ENCODE data around the gene FBXO11. TPM values are rescaled to one million over a fixed set of nuclear protein-coding genes. Genes with fewer than 3 reads are reported as not detected.

Gene FBXO11
- total RNA-seq, 1 donor, result 57.9 TPM

GRCh38 chr2:47782671-47783485 is 123.4 kb downstream of the FBXO11 start, which contains the start of gene MSH6:
Gene MSH6 (plus strand): TSS chr2:47783145. CDS start chr2:47783234, 89 bp downstream.
- Histone ChIP-seq H3K36me3 (ENCODE audit: insufficient read depth, low read length) (no peaks in the 10 kb centered on the region), H4K20me1 (ENCODE audit: insufficient read depth, low read length) (peaks cover 18% of the 10 kb centered on the region), H3K27me3 (ENCODE audit: insufficient read depth, low read length) (no peaks in the 10 kb centered on the region), H2AFZ (ENCODE audit: low read length) (peak within 1 kb of the TSS; percentile 92), H3K4me3 (ENCODE audit: insufficient read depth, low read length) (peak within 1 kb of the TSS; percentile 93), H3K4me2 (ENCODE audit: insufficient read depth, low read length) (peak within 1 kb of the TSS; percentile 95), H3K27ac (ENCODE audit: low read depth, low read length) (peak within 1 kb of the TSS; percentile 86), H3K4me1 (ENCODE audit: insufficient read depth, low read length) (peaks cover 7% of the 10 kb centered on the region), H3K79me2 (ENCODE audit: insufficient read depth, low read length) (peaks cover 41% of the 10 kb centered on the region), H3K9me3 (ENCODE audit: low read depth, low read length) (no peaks in the 10 kb centered on the region)
- DNase-seq (ENCODE audit: insufficient read length, low spot score, missing footprints), result peak; percentile 99
- TF ChIP-seq, protein P1, sequence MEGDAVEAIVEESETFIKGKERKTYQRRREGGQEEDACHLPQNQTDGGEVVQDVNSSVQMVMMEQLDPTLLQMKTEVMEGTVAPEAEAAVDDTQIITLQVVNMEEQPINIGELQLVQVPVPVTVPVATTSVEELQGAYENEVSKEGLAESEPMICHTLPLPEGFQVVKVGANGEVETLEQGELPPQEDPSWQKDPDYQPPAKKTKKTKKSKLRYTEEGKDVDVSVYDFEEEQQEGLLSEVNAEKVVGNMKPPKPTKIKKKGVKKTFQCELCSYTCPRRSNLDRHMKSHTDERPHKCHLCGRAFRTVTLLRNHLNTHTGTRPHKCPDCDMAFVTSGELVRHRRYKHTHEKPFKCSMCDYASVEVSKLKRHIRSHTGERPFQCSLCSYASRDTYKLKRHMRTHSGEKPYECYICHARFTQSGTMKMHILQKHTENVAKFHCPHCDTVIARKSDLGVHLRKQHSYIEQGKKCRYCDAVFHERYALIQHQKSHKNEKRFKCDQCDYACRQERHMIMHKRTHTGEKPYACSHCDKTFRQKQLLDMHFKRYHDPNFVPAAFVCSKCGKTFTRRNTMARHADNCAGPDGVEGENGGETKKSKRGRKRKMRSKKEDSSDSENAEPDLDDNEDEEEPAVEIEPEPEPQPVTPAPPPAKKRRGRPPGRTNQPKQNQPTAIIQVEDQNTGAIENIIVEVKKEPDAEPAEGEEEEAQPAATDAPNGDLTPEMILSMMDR (IDR thresholded peaks at IDR 0.05; ENCODE audit: extremely low read depth, low read depth, low read length), result no peak

DNA sequence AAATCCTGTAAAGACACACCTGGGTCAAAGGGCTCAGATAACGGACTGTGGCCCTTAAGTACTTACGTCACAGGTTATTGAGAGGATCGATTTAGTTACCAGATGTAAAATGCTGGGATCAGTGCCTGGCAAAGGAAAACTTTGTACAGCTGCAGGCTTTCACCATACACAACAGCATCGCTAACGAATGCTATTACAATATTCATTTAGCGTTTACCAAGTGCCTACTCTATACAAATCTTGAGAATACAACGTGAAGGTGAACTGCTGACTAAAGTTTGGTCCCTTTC is 124.0 kb downstream of the FBXO11 start:
- H3K79me2 ChIP-seq (ENCODE audit: insufficient read depth, low read length), result peaks cover 35% of the 10 kb centered on the region
- peak overlapping the region; percentile 63 for H3K27ac ChIP-seq (ENCODE audit: low read depth, low read length)
- peak overlapping the region; percentile 93 for H3K4me3 ChIP-seq (ENCODE audit: insufficient read depth, low read length)
- H3K9me3 ChIP-seq (ENCODE audit: low read depth, low read length), result no peaks in the 10 kb centered on the region
- no peaks in the 10 kb centered on the region for H3K27me3 ChIP-seq (ENCODE audit: insufficient read depth, low read length)
- H2AFZ ChIP-seq (ENCODE audit: low read length), result peak overlapping the region; percentile 91
- TF ChIP-seq, protein P1 (IDR thresholded peaks at IDR 0.05; ENCODE audit: extremely low read depth, low read depth, low read length), result no peak
- H3K4me1 ChIP-seq (ENCODE audit: insufficient read depth, low read length), result peaks cover 7% of the 10 kb centered on the region
- H4K20me1 ChIP-seq (ENCODE audit: insufficient read depth, low read length), result peaks cover 18% of the 10 kb centered on the region
- H3K4me2 ChIP-seq (ENCODE audit: insufficient read depth, low read length), result peak overlapping the region; percentile 90
- no peaks in the 10 kb centered on the region for H3K36me3 ChIP-seq (ENCODE audit: insufficient read depth, low read length)
- DNase-seq (ENCODE audit: insufficient read length, low spot score, missing footprints), result peak; percentile 78

DNA sequence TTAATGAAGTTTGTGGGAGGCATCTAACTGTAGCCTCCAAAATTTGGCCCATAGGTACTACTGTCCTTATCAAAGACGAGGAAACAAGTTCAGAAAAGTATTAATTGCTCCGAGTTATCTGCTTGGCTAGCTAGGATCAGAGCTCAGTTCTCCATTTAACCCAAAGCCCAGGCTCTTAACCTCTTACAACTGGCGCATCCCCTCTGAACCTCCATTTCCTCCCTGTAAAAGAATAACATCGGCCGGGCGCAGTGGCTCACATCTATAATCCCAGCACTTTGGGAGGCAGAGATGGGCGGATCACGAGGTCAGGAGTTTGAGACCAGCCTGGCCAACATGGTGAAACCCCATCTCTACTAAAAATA is 126.9 kb downstream of the FBXO11 start:
- no peaks in the 10 kb centered on the region for H3K9me3 ChIP-seq (ENCODE audit: low read depth, low read length)
- no peak overlapping the region for H2AFZ ChIP-seq (ENCODE audit: low read length)
- TF ChIP-seq, protein P1 (IDR thresholded peaks at IDR 0.05; ENCODE audit: extremely low read depth, low read depth, low read length), result no peak
- H3K79me2 ChIP-seq (ENCODE audit: insufficient read depth, low read length), result peaks cover 6% of the 10 kb centered on the region
- H3K27me3 ChIP-seq (ENCODE audit: insufficient read depth, low read length), result no peaks in the 10 kb centered on the region
- H3K4me2 ChIP-seq (ENCODE audit: insufficient read depth, low read length), result no peak overlapping the region
- no peak overlapping the region for H3K27ac ChIP-seq (ENCODE audit: low read depth, low read length)
- no peaks in the 10 kb centered on the region for H3K36me3 ChIP-seq (ENCODE audit: insufficient read depth, low read length)
- H3K4me1 ChIP-seq (ENCODE audit: insufficient read depth, low read length), result peaks cover 3% of the 10 kb centered on the region
- peaks cover 4% of the 10 kb centered on the region for H4K20me1 ChIP-seq (ENCODE audit: insufficient read depth, low read length)
- no peak for DNase-seq (ENCODE audit: insufficient read length, low spot score, missing footprints)
- H3K4me3 ChIP-seq (ENCODE audit: insufficient read depth, low read length), result no peak overlapping the region

- peaks cover under 1% of the 10 kb centered on the region for H3K79me2 ChIP-seq (ENCODE audit: insufficient read depth, low read length)
- no peak overlapping the region for H3K4me2 ChIP-seq (ENCODE audit: insufficient read depth, low read length)
- no peak overlapping the region for H3K4me3 ChIP-seq (ENCODE audit: insufficient read depth, low read length)
- peaks cover 3% of the 10 kb centered on the region for H3K4me1 ChIP-seq (ENCODE audit: insufficient read depth, low read length)
- H3K27me3 ChIP-seq (ENCODE audit: insufficient read depth, low read length), result no peaks in the 10 kb centered on the region
- no peak overlapping the region for H2AFZ ChIP-seq (ENCODE audit: low read length)
- no peak for DNase-seq (ENCODE audit: insufficient read length, low spot score, missing footprints)
- TF ChIP-seq, protein P1 (IDR thresholded peaks at IDR 0.05; ENCODE audit: extremely low read depth, low read depth, low read length), result no peak
- H3K9me3 ChIP-seq (ENCODE audit: low read depth, low read length), result no peaks in the 10 kb centered on the region
- H3K27ac ChIP-seq (ENCODE audit: low read depth, low read length), result no peak overlapping the region
- H3K36me3 ChIP-seq (ENCODE audit: insufficient read depth, low read length), result no peaks in the 10 kb centered on the region
- no peaks in the 10 kb centered on the region for H4K20me1 ChIP-seq (ENCODE audit: insufficient read depth, low read length)
These were observed 127.4 kb downstream of the FBXO11 start for GRCh38 chr2:47778698-47779425.

Data from osteoblast (primary cell).